Tibial nerve (tissue), 4 donors: Measurements from ENCODE around the gene PLSCR1. TPM values are rescaled to one million over a fixed set of nuclear protein-coding genes. Genes with fewer than 3 reads are reported as not detected.

ENCODE experiments used
- DNase-seq, 2 donors: peaks; one replicate each; pipeline ENCODE4 v3.0.0-alpha.2; 2019; ENCODE audit warnings: low spot score in 2 of 2
- H3K27ac ChIP-seq, 4 donors: fragments of 200-600 bp; sonication (generic) in 3 of 4; one replicate each; pipeline ENCODE4 v1.5.1; 2017 to 2019; ENCODE audit warnings: mild to moderate bottlenecking in 1 of 4
- H3K27me3 ChIP-seq, 2 donors: fragments of 200-600 bp; sonication (generic) in 1 of 2; one replicate each; pipeline versions ENCODE4 v1.5.1 to v1.6.0; 2017 to 2019
- H3K36me3 ChIP-seq, 3 donors: fragments of 200-600 bp; sonication (generic); one replicate each; pipeline ENCODE4 v1.5.1; 2018 to 2019
- H3K4me1 ChIP-seq, 4 donors: fragments of 200-600 bp; sonication (generic) in 3 of 4; one replicate each; pipeline ENCODE4 v1.5.1; 2017 to 2019
- H3K4me3 ChIP-seq, 4 donors: fragments of 200-600 bp; sonication (generic) in 3 of 4; one replicate each; pipeline ENCODE4 v1.5.1; 2017 to 2019; ENCODE audit warnings: mild to moderate bottlenecking in 1 of 4, moderate library complexity in 1 of 4
- H3K9me3 ChIP-seq, 4 donors: fragments of 200-600 bp; sonication (generic) in 3 of 4; one replicate each; pipeline ENCODE4 v1.5.1; 2017 to 2019
- EP300 ChIP-seq, 2 donors: sonication (generic); formaldehyde crosslinking; IDR thresholded peaks; one replicate each; pipeline ENCODE4 v1.6.1; 2017; ENCODE audit warnings: antibody characterized with exemption in 2 of 2, mild to moderate bottlenecking in 1 of 2
- POLR2A ChIP-seq, 2 donors: fragments of 450-650 bp; IDR thresholded peaks; one replicate each; pipeline ENCODE4 v1.6.1; 2017; ENCODE audit warnings: antibody characterized with exemption in 2 of 2, mild to moderate bottlenecking in 2 of 2, moderate library complexity in 2 of 2
- WGBS, 2 donors: methylation state at CpG; one replicate each; pipeline ENCODE4 v1.1.5; 2018; 5-methylcytosine and 5-hydroxymethylcytosine counted together
- total RNA-seq, 4 donors: library from RNA; depleted of rRNA; stranded (reverse); fragments of >200 nt; gene quantifications; one replicate each; pipeline ENCODE4 v1.1.0, GENCODE V29; 2016
- TF ChIP-seq, protein P1 (sequence below), 5 experiments: fragments of 200-600 bp in 3 of 5; fragments of 450-650 bp in 2 of 5; sonication (generic) in 3 of 5; IDR thresholded peaks; one replicate each; pipeline ENCODE4 v1.5.1; 2016 to 2019; ENCODE audit warnings: antibody characterized with exemption in 5 of 5, mild to moderate bottlenecking in 3 of 5, moderate library complexity in 2 of 5

The PLSCR1 gene
- total RNA-seq, 4 donors from 2014 or later = 57.8 to 104 (median 68.7) TPM

DNA sequence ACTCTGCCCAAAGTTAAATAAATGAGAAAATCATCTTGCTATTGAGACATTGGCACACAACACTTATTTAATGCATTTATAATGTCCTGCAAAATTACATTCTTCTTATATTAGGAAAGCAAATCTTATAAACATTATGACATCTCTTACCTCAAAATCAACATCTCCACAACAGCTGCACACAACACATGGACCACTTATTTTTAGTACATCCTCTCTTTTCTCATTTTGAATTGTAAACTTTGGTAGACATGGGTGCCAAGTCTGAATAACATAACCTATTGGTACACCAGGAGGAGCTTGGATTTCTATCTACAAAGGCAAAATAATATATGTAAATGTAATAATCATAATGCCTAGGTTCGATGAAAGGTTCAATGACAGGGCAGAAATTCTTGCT is 23.0 kb downstream of the PLSCR1 start:
- Histone ChIP-seq H3K36me3 (peaks cover 0 to 57% (median 0%) of the 10 kb centered on the region in 3 donors), H3K27ac (no peak overlapping the region), H3K9me3 (no peaks in the 10 kb centered on the region), H3K4me1 (peaks cover 0 to 11% (median 0%) of the 10 kb centered on the region in 4 donors), H3K4me3 (no peak overlapping the region), H3K27me3 (no peaks in the 10 kb centered on the region)
- DNase-seq = no peak
- no peak for TF ChIP-seq EP300 (IDR thresholded peaks at IDR 0.05)
- no peak for TF ChIP-seq POLR2A (IDR thresholded peaks at IDR 0.05)
- TF ChIP-seq, protein P1, sequence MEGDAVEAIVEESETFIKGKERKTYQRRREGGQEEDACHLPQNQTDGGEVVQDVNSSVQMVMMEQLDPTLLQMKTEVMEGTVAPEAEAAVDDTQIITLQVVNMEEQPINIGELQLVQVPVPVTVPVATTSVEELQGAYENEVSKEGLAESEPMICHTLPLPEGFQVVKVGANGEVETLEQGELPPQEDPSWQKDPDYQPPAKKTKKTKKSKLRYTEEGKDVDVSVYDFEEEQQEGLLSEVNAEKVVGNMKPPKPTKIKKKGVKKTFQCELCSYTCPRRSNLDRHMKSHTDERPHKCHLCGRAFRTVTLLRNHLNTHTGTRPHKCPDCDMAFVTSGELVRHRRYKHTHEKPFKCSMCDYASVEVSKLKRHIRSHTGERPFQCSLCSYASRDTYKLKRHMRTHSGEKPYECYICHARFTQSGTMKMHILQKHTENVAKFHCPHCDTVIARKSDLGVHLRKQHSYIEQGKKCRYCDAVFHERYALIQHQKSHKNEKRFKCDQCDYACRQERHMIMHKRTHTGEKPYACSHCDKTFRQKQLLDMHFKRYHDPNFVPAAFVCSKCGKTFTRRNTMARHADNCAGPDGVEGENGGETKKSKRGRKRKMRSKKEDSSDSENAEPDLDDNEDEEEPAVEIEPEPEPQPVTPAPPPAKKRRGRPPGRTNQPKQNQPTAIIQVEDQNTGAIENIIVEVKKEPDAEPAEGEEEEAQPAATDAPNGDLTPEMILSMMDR (IDR thresholded peaks at IDR 0.05) = no peak
- 85 to 89% methylated on average over 1 of the region's 1 CpG for WGBS, 2 donors

DNA sequence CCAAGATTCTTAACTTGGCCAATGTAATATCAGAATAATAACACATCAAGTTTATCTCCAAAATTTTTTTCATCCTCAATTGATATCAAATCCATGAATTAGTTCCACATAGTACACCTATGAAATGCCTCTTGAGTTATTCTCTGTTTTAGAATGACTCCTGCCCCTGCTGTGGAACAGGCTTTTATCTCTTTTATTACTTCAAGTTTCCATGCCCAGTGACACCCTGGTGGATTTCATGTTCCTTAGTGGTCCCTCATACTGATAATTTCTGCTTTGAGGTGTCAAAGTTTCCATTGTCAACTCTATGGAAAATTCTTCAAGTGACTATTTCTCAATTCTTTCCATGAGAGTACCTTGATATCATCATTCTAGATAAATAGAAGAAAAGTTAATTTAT is 24.6 kb downstream of the PLSCR1 start:
- Histone ChIP-seq H3K27me3 (no peaks in the 10 kb centered on the region), H3K4me1 (peaks cover 0 to 1% (median 0%) of the 10 kb centered on the region in 4 donors), H3K4me3 (no peak overlapping the region), H3K9me3 (no peaks in the 10 kb centered on the region), H3K36me3 (peaks cover 0 to 61% (median 0%) of the 10 kb centered on the region in 3 donors), H3K27ac (no peak overlapping the region)
- TF ChIP-seq EP300 (IDR thresholded peaks at IDR 0.05) = no peak
- no peak for TF ChIP-seq POLR2A (IDR thresholded peaks at IDR 0.05)
- TF ChIP-seq, protein P1 (IDR thresholded peaks at IDR 0.05) = no peak
- DNase-seq = no peak

DNA sequence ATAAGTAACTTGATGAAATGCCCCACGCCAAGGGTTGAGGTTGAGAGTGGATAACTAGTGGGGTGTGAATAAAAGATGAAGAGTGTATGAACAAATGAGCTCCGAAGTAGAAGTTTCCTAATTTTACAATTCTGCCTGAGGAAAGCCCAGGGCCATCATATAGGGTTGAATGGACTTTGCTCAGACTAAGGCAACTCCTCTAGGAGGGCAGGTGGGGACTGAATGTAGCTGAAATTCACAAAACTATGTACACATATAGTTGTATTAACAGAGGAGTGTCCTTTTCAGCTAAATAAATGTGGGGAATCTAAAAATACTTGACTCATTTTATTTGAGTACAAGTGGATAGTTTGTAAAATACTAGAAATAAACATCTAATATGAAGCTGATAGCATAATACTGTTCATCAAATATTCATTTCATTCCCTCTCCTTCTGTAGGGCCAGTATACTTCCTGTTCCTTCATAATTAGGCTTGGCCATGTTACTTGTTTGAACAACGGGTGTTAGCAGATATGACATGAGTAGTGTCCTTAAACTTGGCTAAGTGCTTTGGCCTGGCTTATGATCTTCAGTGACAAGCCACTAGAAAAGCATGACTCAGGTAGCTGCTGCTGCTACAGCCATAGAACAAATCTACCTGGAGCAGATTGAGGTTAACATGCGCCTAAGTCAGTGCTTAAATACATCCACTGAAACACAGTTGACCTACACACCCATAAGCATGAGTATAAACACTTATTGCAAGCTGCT is 26.5 kb downstream of the PLSCR1 start:
- Histone ChIP-seq H3K27ac (peak overlapping the region in 1 of 4 donors; percentile 6), H3K9me3 (no peaks in the 10 kb centered on the region), H3K4me1 (no peaks in the 10 kb centered on the region), H3K4me3 (no peak overlapping the region), H3K36me3 (peaks cover 0 to 63% (median 0%) of the 10 kb centered on the region in 3 donors), H3K27me3 (no peaks in the 10 kb centered on the region)
- no peak for DNase-seq
- WGBS, 2 donors = 90 to 95% methylated on average over 4 of the region's 4 CpGs
- TF ChIP-seq EP300 (IDR thresholded peaks at IDR 0.05) = no peak
- TF ChIP-seq, protein P1 (IDR thresholded peaks at IDR 0.05) = no peak
- no peak for TF ChIP-seq POLR2A (IDR thresholded peaks at IDR 0.05)

DNA sequence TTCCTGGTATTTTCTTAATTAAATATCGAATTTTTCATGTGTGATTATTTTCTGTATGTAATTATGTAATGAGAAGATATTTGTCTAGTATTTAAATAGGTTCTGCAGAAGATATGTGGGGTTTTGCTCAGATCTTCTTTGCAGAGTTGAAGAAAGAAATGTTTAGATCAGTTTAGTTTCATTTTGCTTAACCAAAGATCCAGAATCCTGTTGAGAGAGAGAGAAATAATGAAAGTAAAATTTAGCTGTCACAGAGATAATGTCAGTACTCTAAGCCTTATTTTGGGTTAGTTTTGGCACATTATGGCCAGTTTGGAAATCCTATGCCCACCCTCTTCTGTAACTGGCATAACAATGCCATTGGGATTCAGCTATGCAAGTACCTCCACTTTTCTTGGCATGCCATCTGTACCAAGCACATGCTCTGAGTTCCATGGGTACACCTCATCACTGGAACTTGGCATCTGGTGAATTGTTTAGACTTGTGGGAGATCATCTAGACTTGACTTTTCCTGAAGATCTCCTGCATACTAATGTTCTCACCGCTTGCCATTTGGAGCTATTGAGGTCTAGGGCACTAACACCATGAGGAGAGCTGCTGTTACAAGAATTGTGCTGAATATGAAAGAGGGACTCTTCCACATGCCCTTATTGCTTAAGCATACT is 30.9 kb downstream of the PLSCR1 start:
- DNase-seq = no peak
- Histone ChIP-seq H3K27me3 (no peaks in the 10 kb centered on the region), H3K27ac (peak overlapping the region in 1 of 4 donors; percentile 5), H3K4me3 (no peak overlapping the region), H3K4me1 (no peaks in the 10 kb centered on the region), H3K36me3 (peaks cover 0 to 38% (median 0%) of the 10 kb centered on the region in 3 donors), H3K9me3 (no peaks in the 10 kb centered on the region)
- TF ChIP-seq, protein P1 (IDR thresholded peaks at IDR 0.05) = no peak
- TF ChIP-seq EP300 (IDR thresholded peaks at IDR 0.05) (no peak), POLR2A (IDR thresholded peaks at IDR 0.05) (no peak)
- WGBS, 2 donors = 84 to 92% methylated on average over 2 of the region's 2 CpGs
